Cardiac fibroblast (primary cell): Measurements from ENCODE around the gene NKD2.

Source experiments
- DNase-seq, 2 donors: peaks; one replicate each; pipeline versions ENCODE4 v3.0.0 to v3.0.0-alpha.2; 2010; ENCODE audit warnings: low read depth in 2 of 2
- H3K4me3 ChIP-seq, 2 donors: replicated peaks in 1 of 2; 1 replicate in 1 of 2; 2 replicates in 1 of 2; pipeline ENCODE4 v1.5.1; 2011; ENCODE audit warnings: low read depth in 2 of 2, low read length in 2 of 2, mild to moderate bottlenecking in 2 of 2, moderate library complexity in 1 of 2
- TF ChIP-seq, protein P1 (sequence below): IDR thresholded peaks from one replicate; pipeline ENCODE4 v1.5.1; 2011; ENCODE audit warnings: low read depth, mild to moderate bottlenecking, low read length, inconsistent platforms

NKD2 gene

DNA sequence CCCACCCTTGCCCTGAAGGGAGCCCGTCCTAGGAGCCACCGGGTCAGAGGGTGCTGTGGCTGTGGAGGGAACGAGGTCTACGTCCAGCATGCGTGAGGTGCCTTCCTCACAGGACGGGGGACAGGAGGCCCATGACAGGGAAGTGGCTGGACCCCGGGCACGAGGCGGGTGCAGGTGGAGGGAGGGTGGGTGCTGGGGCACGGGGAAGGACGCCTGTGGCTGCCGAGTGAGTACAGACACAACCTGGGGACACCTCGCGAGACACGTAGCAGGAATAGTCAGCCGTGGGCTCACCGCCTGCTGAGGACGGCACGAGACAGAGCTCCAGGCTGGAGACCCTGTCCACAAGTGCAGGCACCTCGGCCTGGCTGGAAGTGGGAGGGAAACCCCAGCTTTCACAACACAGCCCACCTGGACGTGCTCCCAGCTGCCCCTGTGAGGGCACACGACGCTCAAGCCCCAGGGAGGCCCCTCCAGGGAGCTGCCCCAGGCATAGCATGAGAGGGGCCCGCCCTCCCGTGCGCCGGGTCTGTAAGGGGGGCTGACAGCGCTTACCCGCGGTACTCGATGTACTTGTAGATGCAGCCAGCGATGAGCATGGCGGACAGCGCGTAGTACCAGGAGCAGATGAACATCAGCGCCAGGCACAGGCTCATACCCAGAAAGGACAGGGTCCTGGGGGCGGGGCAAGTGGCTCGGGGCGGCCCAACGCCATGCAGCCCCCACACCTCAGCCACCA lies 66.4 kb downstream of the NKD2 start:
- no peak overlapping the region for H3K4me3 ChIP-seq
- TF ChIP-seq, protein P1, sequence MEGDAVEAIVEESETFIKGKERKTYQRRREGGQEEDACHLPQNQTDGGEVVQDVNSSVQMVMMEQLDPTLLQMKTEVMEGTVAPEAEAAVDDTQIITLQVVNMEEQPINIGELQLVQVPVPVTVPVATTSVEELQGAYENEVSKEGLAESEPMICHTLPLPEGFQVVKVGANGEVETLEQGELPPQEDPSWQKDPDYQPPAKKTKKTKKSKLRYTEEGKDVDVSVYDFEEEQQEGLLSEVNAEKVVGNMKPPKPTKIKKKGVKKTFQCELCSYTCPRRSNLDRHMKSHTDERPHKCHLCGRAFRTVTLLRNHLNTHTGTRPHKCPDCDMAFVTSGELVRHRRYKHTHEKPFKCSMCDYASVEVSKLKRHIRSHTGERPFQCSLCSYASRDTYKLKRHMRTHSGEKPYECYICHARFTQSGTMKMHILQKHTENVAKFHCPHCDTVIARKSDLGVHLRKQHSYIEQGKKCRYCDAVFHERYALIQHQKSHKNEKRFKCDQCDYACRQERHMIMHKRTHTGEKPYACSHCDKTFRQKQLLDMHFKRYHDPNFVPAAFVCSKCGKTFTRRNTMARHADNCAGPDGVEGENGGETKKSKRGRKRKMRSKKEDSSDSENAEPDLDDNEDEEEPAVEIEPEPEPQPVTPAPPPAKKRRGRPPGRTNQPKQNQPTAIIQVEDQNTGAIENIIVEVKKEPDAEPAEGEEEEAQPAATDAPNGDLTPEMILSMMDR, result no peak
- DNase-seq, result no peak

DNA sequence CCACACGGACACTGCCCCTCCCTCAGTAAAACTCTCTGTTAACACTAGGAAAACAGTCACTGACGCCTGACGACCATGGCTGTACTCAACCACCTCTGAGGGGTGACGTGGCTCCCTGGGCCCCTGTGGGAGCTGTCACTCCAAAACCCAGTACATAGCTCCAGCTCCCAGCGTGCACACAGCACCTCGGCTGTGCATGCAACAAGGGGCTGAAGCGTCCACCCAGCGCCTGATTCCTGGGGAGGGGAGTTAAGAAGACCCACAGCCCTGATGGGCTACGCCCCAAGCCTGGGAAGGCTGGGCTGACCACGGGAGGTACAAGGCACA lies 66.9 kb downstream of the NKD2 start:
- DNase-seq, result no peak
- TF ChIP-seq, protein P1, result no peak
- H3K4me3 ChIP-seq, result no peak overlapping the region

DNA sequence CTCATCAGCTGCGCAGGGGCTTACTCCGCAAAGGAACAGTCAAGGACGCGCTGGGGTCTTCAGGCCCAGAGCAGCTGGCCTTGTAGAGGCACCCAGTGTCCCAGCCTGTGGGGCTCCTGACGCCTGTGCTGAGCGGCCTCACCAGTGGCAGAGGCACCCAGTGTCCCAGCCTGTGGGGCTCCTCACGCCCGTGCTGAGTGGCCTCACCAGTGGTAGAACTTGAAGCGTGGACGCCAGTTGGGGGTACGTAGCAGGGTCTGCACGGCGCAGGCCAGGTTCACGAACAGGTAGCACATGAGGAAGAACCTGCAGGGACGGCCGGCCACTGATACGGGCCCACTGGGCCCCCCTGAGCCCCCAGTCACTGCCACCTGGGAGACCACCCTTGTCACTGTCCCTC lies 67.3 kb downstream of the NKD2 start:
- DNase-seq, result no peak
- no peak overlapping the region for H3K4me3 ChIP-seq

DNA sequence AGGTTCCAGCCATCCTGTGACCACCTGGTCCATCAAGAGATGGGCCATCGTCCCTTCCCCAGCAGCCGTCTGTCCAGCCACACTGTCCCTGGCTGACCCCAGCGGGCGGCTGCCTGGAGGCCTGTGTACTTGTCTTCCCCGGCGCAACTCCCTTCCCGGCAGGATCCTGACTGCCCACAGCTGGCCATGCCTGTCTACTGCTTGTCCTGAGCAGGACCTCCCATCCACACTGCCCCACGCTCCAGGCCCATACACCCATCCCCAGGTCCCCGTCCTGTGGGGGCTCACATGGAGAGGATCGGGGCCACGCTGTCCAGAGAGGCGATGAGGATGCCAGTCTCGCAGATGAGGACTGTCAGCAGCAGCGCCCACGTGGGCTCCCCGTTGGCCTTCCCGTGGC lies 67.8 kb downstream of the NKD2 start:
- H3K4me3 ChIP-seq, result no peak overlapping the region
- no peak for DNase-seq
- TF ChIP-seq, protein P1, result no peak

More for the DNA sequence above, 67.3 kb downstream of the NKD2 start:
- TF ChIP-seq, protein P1, result no peak

DNA sequence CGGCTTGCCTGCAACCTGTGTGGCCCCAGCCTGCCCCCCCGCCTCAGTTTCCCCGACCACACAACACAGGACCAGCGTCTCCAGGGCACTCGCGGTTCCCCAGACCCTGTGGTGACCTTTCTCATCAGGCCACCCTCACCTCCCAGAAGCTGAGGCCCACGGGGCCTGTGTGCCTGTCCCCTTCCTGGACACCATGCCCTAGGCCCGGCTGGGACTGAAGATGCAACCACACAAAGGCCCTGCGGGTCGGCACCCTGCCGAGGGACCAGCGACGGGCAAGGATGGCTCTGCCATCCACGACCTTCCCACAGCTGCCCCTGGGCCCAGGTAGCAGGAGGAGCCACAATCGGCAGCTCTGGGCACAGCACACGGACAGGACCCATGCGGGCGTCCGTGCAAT lies 68.4 kb downstream of the NKD2 start:
- H3K4me3 ChIP-seq, result no peak overlapping the region
- DNase-seq, result no peak
- TF ChIP-seq, protein P1, result no peak

DNA sequence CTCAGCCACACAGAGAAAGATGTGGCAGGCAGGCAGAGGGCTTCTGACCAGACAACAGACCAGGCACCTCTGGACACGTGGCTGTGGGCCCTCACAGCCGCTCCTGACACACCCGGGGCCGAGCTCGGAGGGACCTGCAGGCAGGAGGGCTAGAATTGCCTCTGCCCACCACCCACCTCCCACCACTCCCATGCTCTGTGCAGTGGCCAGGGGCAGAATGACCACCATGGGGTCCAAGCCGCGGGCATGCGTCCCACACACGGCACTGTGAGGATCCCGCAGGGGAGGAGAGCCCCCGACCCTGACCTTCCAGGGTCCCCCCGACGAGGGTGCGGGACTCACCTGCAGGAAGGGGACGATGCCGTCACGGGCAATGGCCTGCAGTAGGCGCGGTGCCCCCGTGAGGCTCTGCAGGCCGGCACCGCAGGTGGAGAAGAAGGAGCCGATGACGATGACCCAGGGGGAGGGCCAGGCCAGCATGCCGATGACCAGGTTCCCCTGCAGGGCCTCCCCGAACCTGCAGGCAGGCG lies 69.0 kb downstream of the NKD2 start:
- no peak for DNase-seq
- TF ChIP-seq, protein P1, result no peak
- H3K4me3 ChIP-seq, result no peak overlapping the region

DNA sequence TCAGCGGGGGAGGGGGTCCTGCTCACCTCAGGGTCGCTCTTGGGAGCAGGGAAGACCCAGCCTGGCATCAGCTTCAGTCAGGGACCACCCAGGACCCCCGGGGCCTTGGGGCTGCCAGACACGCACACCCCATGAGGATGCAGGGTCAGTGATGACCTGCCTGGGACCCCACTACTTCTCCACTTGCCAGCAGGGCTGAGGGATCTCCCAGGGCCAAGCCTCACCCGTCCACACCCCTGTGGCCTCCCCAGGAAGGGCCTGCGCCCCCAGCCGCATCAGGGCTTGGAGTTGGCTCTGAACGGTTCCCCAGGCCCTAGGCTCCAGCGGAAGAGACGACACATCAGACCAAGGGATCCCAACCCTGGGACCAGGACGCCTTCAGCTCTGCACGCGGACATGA lies 69.6 kb downstream of the NKD2 start:
- DNase-seq, result no peak
- TF ChIP-seq, protein P1, result no peak
- no peak overlapping the region for H3K4me3 ChIP-seq
